Thyroid gland (tissue), 4 donors: ENCODE results near the gene RUNX2.

ENCODE experiments used
- POLR2A ChIP-seq, 2 donors: fragments of 450-650 bp; IDR thresholded peaks; one replicate each; pipeline ENCODE4 v1.6.1; 2017; ENCODE audit warnings: antibody characterized with exemption in 2 of 2, mild to moderate bottlenecking in 2 of 2, moderate library complexity in 1 of 2
- TF ChIP-seq, protein P1 (sequence below), 6 experiments: fragments of 200-600 bp in 3 of 6; fragments of 450-650 bp in 3 of 6; sonication (generic) in 3 of 6; IDR thresholded peaks; one replicate each; pipeline ENCODE4 v1.5.1; 2016 to 2019; ENCODE audit warnings: antibody characterized with exemption in 6 of 6, mild to moderate bottlenecking in 2 of 6, inconsistent platforms in 1 of 6, moderate library complexity in 1 of 6

DNA sequence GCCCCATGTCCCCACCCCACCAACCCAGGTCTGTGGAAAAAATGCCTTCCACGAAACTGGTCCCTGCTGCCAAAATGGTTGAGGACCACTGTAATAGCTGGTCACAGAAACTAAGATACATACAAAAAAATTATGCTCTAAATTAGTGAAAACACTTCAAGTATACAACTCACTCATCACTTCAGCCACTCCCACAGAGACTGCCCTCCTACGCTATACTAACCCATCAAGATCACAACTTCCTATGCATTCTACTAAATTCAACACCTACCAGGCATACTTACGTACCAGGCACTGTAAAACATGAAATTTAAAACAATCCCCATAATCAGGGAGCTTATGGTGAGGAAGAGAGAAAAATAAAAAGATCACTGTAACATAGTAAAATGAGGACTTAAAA lies 22.9 kb downstream of the RUNX2 start:
- TF ChIP-seq, protein P1, sequence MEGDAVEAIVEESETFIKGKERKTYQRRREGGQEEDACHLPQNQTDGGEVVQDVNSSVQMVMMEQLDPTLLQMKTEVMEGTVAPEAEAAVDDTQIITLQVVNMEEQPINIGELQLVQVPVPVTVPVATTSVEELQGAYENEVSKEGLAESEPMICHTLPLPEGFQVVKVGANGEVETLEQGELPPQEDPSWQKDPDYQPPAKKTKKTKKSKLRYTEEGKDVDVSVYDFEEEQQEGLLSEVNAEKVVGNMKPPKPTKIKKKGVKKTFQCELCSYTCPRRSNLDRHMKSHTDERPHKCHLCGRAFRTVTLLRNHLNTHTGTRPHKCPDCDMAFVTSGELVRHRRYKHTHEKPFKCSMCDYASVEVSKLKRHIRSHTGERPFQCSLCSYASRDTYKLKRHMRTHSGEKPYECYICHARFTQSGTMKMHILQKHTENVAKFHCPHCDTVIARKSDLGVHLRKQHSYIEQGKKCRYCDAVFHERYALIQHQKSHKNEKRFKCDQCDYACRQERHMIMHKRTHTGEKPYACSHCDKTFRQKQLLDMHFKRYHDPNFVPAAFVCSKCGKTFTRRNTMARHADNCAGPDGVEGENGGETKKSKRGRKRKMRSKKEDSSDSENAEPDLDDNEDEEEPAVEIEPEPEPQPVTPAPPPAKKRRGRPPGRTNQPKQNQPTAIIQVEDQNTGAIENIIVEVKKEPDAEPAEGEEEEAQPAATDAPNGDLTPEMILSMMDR (IDR thresholded peaks at IDR 0.05): no peak
- TF ChIP-seq POLR2A (IDR thresholded peaks at IDR 0.05): no peak
